SK-N-SH treated with all-trans-retinoic acid at 6 μM for 48 hours (cell line): ENCODE measurements around the gene APOA4.

Experiments
- ESRRG ChIP-seq: fragments of 250-450 bp; sonication (Bioruptor Pico); IDR thresholded peaks from 2 replicates; pipeline ENCODE4 v1.6.1; 2021; ENCODE audit warnings: mild to moderate bottlenecking
- PATZ1 ChIP-seq: fragments of 250-450 bp; sonication (Bioruptor Pico); IDR thresholded peaks from 2 replicates; pipeline ENCODE4 v1.8.0; 2020; ENCODE audit warnings: mild to moderate bottlenecking, moderate library complexity, borderline replicate concordance
- RARB ChIP-seq: fragments of 250-450 bp; sonication (Bioruptor Pico); IDR thresholded peaks from 2 replicates; pipeline ENCODE4 v1.8.0; 2021; ENCODE audit warnings: mild to moderate bottlenecking, moderate library complexity
- SNAI2 ChIP-seq: fragments of 250-450 bp; sonication (Bioruptor Pico); IDR thresholded peaks from 2 replicates; pipeline ENCODE4 v1.5.0; 2020; ENCODE audit warnings: mild to moderate bottlenecking, moderate library complexity
- ZC3H10 ChIP-seq: fragments of 250-450 bp; sonication (Bioruptor Pico); IDR thresholded peaks from 2 replicates; pipeline ENCODE4 v1.5.1; 2021; ENCODE audit warnings: mild to moderate bottlenecking, moderate library complexity

GRCh38 chr11:116829525-116830183 lies 6.5 kb upstream of the APOA4 start, which contains the start of gene APOC3:
- no peak for TF ChIP-seq ZC3H10
- TF ChIP-seq PATZ1 (CRISPR knock-in tag): no peak
- no peak for TF ChIP-seq RARB (CRISPR knock-in tag)
- TF ChIP-seq SNAI2 (CRISPR knock-in tag): no peak
- no peak for TF ChIP-seq ESRRG
